Measurements from ENCODE around the gene SPECC1L.
"Not testable (repeated sequence)": the region's sequence is repeated elsewhere in the genome, so short reads cannot be mapped to it uniquely, and the experiment has no call there.

DNA sequence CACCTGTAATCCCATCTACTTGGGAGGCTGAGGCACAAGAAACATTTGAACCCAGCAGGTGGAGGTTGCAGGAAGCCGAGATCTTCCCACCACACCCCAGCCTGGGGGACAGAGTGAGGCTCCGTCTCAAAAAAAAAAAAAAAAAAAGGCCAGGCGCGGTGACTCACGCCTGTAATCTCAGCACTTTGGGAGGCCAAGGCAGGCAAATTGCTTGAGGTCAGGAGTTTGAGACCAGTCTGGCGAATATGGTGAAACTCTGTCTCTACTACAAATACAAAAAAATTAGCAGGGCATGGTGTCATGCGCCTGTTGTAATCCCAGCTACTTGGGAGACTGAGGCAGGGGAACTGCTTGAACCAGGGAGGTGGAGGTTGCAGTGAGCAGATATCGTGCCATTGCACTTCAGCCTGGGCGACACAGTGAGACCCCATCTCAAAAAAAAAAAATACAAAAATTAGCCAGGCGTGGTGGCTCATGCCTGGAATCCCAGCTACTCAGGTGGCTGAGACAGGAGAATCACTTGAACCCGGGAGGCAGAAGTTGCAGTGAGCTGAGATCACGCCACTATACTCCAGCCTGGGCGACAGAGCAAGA lies 32.4 kb upstream of the SPECC1L start:
- not testable (repeated sequence) for TF ChIP-seq CTCF, POLR2A, POLR2AphosphoS5 (IDR thresholded peaks at IDR 0.05)
